Activated CD8-positive, alpha-beta memory T cell treated with anti-CD3 and anti-CD28 coated beads for 36 hours (primary cell): ENCODE measurements around the gene EPB41L3. TPM values are rescaled to one million over a fixed set of nuclear protein-coding genes. Genes with fewer than 3 reads are reported as not detected.
"Not testable (repeated sequence)": the region's sequence is repeated elsewhere in the genome, so short reads cannot be mapped to it uniquely, and the experiment has no call there.

Source experiments
- CTCF ChIA-PET: fragments of 350-600 bp; sonication (Branson Sonifier 250); formaldehyde crosslinking; loops from one replicate; lab custom pipeline; 2021; ENCODE audit warnings: antibody characterized with exemption; lab: Charles Lee
- POLR2A ChIA-PET: fragments of 350-600 bp; sonication (Branson Sonifier 250); formaldehyde crosslinking; loops from one replicate; lab custom pipeline; 2021; ENCODE audit warnings: antibody characterized with exemption; lab: Charles Lee
- total RNA-seq, 2 experiments: library from RNA; stranded (reverse); gene quantifications; one replicate each; pipeline ENCODE4 v1.2.3, GENCODE V29; 2021

EPB41L3 gene
- total RNA-seq, 2 experiments from 2014 or later = not detected

DNA sequence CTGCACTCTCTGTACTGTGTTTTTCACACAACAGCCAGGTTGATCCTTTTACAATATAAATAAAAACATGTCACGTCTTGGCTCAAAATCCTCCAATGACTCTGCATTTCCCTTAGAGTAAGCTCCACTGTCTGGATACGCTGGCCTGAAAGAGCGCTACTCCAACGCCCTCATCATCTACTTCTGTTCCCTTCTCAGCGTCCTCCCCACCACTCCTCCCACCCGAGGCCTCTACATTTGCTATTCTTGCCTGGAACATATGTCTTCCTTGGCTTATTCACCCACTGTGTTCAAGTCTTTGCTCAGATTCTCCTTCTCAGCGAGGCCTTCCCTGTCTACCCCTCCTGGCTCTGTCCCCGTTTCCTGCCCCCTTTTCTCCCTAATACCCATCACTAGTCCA is 37.6 kb downstream of the EPB41L3 start:
- ChIA-PET CTCF (no interaction called here), POLR2A (no interaction called here)

DNA sequence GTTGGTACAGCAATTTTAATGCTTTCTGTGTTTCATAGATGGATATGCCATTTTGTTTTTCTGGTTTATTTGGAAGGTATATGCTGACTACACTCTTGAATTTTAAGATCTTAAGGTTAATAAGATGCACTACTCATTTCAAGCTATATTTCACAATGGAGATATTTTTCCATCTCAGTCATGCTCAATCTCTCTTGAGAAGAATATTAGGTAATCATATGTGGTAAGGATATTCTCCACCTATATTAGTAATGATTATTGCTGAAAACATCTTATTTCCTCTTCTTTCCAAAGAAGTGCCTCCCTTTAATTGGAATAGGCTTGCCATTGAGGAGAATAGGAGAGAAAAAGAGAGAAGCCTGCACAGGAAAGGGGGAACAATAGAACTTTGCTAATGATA is 40.1 kb downstream of the EPB41L3 start:
- POLR2A ChIA-PET = no interaction called here
- CTCF ChIA-PET = no interaction called here

DNA sequence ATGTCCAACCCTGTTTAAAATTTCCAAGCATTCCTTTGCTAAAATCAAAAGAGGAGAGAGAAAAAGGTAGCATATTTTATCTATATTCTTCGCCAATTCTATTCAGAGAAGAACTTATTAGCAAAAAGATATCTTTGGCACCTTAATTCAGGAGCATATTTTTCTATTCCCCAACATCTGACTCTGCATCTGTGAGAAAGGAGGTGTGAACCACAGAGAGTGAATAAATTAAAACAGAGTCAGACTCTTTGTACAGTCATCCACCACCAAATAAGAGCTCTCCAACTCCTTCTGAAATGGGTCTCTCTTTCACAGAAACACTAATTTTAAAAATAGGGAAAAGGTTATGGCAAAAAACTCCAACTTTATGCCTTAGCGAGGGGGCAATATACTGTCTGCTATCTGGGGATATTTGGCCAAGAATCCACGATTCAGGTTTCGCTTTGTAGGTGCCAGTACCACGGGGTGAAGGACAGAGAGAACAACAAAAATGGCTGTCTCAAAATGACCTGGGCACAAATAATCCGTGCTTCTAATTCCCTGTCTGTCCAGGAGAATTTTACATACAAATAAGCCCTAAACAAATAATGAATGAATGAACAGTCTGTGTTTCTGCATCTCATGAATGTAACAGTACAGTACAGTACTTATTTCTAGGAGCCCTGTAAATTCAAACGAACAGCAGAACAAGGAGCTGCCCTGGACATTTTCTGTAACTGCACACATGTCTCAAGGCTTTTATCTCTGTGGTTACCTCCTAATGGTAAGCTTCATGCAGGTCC is 43.4 kb downstream of the EPB41L3 start:
- ChIA-PET POLR2A (no interaction called here), CTCF (no interaction called here)

DNA sequence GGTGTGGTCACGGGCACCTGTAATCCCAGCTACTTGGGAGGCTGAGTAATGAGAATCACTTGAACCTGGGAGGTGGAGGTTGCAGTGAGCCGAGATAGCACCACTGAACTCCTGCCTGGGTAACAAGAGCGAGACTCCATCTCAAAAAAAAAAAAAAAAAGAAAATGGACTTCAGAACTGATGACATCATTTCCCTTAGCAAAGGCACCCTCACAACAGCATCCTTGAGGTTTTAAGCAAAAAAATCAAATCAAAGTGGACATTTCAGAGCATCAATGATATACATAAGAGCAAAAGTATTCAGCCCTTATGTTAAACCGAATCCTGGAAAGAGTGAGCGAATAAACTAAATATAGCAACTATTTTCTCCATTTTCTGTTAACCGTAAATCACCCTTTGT is 45.3 kb downstream of the EPB41L3 start:
- ChIA-PET CTCF (no interaction called here), POLR2A (no interaction called here)

DNA sequence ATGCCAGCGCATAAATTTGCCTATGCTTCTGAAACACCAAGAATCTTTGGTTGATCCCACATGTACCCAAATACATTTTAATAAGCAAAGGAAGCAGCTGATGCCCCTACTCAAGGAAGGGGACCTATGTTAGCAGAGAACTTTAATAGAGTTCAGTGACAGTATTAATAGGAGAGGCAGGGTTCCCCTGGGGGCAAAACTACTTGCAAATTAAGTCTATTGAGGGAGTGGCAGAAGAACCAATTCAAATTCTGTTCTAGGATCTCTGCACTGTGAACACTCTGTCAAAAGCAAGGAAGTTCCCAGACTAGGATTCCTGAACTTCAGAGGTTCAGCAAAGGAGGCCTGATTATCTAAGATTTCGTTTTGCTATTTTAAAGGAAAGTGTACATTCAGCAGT is 47.5 kb downstream of the EPB41L3 start:
- ChIA-PET POLR2A (no interaction called here), CTCF (no interaction called here)

DNA sequence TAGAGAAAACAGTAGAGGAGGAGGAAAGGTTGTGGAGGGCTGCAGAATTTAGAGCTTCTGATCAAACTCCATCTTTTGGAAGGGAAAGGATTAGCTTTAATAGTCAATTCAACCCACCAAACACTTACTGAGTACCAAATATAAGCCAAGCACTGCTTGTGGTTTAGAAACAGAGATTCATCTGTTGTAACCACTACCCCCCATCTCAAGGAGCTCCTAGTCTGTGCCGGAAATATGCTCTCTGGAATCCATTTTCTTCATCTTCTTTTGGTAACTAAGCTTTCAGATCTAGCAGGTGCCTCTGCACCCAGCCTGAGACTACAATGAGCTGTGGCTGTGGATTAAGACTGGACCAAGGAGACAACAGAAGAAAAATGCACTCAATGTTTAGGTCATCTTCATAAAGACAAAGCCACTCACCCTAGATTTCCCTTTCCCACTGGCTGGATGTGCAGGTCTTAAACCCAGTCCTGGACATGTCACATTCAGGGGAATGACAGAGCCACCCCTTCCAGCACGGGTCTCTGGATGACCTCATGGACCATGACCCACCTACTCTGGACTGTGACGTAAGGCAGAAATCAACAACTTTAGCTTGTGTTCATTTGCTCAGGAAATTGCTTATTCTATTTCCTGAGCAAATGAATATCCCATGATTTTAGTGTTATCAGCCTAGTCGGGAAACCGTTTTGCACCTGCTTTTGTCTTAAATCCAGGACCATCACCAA is 52.9 kb downstream of the EPB41L3 start:
- POLR2A ChIA-PET = no interaction called here
- CTCF ChIA-PET = no interaction called here

DNA sequence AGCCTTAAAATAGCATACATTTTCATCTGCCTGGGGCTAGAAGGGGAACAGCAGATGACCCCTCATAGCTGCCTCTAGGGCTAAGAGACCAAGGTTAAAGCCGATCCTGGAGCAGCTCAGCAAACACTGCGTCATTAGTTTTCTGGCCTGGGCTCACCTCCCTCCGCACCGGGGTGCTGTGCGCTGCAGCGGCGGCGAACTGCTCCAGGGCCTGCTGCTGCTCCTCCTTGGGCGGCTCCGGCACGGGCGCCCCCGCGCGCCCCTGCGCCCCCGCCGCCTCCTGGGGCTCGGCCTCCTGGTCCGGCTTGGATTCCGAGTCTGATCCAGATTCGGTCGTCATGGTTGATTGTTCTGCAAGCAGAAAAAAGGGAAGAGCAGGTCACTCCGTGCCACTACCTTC is 55.0 kb downstream of the EPB41L3 start:
- POLR2A ChIA-PET = no interaction called here
- CTCF ChIA-PET = no interaction called here

DNA sequence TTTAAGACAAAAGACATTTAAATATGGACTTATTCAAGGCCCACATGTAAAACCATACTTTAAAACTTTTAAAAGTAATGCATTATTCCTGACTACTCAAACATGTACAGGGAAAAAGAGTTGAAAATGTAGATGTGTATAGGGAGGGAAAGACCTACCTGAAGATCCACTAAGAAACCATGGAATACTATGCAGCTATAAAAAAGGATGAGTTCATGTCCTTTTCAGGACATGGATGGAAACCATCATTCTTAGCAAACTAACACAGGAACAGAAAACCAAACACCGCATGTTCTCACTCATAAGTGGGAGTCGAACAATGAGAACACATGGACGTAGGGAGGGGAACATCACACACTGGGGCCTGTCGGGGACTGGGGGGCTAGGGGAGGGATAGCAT is 55.8 kb downstream of the EPB41L3 start:
- CTCF ChIA-PET, POLR2A ChIA-PET: not testable (repeated sequence)

DNA sequence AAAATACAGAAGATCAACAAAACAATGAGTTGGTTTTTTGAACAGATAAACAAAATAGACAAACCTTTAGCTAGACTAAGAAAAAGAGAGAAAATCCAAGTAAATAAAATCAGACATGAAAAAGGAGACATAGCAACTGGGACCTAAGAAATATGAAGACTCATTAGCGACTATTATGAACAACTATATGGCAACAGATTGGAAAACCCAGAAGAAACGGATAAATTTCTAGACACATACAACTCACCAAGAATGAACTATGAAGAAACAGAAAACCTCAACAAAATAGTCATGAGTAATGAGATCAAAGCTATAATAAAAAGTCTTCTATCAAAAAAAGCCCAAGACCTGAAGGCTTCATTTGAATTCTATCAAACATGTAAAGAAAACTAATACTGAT is 59.3 kb downstream of the EPB41L3 start:
- POLR2A ChIA-PET = no interaction called here
- CTCF ChIA-PET = no interaction called here

DNA sequence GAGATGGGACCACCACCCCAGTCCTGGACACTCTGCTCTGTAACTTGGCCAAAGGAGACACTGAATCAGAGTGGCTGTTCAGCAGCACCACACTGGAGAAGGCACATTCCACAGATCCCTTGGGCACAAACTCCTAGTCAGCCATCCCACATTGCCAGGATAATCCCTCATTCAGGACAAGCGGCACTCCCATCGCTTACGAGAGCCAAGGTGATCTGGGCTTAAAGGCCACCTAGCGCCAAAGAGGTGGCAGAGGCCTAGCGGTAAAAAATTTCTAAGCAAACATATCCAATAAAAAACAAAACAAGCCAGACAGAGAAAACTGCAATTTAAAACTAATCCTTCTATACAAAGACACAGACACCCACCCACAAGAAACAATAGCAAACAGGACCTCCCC is 62.2 kb downstream of the EPB41L3 start:
- CTCF ChIA-PET = no interaction called here
- POLR2A ChIA-PET = no interaction called here

DNA sequence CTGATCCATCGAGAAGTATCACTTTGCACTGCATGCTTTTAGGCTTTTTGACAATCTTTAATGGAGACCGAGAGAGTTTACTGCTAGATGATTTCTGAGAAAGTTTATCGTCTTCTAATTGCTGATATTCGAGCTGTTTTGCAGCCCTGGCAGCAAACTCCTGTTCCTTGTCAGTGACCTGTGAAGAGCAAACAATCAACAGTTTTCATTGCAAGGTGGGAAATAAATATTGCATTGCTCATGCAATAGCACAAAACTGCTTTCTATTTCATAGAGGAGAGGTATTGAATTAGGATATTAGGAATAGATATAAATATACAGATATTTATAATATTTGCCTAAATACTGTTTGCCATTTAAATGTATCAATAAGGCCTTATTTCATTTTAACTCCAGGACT is 65.5 kb downstream of the EPB41L3 start:
- CTCF ChIA-PET = no interaction called here
- POLR2A ChIA-PET = no interaction called here

DNA sequence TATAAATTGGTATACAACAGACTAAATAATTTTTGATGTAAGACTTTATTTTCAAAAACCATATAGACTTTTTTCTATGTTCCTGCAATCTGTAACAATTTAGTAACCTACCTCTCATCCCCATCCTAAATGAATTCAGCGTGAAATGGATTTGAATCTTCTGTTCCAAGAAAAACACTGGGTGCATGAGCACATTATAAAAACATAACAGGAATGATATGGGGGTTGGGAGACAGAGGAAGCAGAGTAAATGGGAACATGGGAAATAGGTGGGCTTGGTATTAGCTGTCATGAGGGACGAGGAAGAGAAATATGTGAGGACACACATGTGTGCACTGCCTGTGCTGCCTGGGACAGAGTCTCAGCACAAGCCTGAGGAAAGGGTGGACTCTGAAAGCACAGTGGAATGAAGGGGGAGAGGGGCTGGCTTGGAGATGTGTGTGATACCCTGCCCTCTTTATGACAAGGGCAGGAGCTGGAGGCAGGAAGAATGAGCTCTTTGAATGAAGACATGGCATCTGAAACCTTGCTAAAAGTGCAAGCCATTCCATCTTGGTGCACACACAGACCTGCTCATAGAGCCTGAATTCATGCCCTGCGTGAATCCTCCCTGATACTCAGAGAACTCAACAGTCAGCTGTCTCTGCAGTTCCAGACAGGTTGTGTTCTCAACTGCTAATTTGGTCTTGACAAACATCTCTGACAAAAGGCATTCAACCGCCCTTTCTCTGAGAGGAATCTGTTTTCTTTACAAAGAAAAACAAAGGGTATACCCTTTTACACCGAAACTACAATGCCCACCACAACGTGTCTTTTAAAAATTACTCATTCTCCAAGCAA is 66.6 kb downstream of the EPB41L3 start:
- POLR2A ChIA-PET = no interaction called here
- CTCF ChIA-PET = no interaction called here

DNA sequence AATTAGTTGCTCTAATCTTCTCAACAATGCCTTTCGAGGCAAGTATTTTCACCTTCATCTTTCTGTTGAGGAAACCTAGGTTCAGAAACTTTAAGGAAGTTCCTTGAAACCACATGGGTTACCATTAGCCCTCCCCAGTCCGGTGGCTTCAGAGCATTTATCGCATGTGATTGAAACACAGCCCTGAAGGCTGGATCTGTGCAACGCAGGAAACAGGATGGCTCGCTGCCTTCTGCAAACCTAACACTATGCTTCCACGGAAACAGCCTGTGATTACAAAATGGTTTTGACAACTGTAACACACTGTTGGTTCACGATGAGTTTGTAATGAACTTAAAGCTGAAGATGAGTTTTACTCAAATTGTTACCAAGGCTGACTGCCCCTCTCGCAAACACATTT is 68.5 kb downstream of the EPB41L3 start:
- POLR2A ChIA-PET = no interaction called here
- CTCF ChIA-PET = no interaction called here

DNA sequence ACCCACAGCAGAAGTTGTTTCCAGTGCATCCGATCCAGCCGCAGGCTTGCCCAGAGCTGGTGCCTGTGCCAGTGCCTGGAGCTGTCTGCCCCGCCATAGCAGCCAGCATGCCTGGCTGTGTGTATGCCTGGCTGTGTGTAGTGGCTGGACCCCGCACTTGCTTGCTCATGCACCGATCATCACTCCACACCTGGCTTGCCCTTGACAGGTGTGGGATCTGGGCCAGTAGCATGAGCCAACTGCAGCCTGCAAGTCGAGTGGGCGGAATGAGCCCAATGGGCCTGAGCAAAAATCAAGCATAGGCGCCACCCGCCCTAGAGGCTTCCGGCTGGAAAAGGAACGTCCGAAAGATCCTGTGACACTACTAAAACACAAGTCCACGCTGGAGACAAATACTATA is 74.5 kb downstream of the EPB41L3 start:
- ChIA-PET CTCF (no interaction called here), POLR2A (no interaction called here)

DNA sequence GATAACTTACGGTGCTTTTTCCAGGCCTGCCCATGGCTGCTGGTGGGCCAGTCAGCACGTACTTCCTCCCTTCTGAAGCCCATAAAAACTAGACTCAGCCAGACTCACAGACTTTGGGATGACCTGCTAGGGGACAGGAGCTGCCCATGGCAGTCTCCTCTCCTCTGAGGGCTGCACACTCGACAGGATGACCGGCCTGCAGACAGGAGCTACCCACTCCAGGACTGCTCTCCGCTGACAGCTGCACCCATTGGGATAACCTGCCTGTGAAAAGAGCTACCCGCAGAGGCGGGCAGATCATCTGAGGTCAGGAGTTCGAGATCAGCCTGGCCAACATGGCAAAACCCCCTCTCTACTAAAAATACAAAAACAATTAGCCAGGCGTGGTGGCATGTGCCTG is 75.4 kb downstream of the EPB41L3 start:
- CTCF ChIA-PET = no interaction called here

DNA sequence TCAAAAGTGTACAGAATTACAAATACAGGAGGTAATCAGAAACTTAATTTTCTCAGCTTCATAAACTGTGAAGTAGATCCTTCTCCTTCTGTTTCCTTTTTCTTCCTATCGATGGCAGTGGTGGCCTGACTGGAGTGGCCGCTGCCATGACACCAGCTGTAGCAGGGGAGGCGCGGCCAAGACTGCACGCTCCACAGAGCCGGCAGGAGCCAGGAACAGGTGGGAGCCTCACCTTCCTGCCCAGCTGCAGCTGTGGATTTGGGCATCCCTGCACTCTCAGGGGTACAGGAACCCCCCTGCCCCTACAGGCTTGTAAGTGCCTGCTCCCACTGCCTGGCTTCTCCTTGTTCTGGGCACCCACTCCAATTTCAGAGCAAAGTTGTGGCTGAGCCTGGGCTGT is 76.1 kb downstream of the EPB41L3 start:
- POLR2A ChIA-PET = no interaction called here
- CTCF ChIA-PET = no interaction called here

More for the DNA sequence above, 75.4 kb downstream of the EPB41L3 start:
- POLR2A ChIA-PET = no interaction called here

DNA sequence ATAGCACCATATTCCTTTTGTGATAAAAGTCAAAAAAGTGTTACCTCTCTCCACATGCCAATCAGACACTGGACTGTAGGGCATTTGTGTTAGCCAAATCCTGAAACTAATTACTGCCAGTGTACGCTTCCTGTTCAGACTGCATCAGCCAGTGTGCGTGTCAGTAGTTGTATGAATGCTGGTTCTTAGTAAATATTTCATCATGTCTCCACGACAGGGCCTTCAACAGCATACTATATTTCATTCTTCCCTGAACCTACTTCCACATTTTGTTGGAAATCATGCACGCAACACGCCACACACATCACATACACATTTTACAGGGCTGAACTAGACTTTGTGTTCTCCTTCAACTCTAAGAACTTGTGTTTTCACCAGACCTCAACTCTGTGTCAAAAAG is 77.5 kb downstream of the EPB41L3 start:
- CTCF ChIA-PET = no interaction called here

DNA sequence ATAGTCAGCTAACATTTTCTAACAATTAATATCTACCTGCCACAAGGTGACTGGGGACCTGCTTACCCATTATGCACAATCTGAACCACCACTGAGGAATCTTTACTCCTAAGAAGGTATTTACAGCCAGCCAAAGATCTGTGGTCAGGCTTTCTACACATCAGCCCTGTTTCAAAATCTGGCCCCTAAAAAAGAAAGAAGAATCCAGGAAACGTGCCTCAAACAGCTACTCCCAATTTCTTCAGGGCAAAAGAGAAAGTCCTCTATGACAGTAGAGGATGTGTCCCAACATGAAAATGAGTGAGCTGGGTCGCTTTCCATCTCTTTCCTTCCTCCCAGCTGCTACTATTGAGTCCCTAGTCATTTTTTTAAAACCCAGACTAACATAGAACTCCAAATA is 79.5 kb downstream of the EPB41L3 start:
- CTCF ChIA-PET = interaction anchor here (0.6 kb wide), 1 partner anchor 372 kb away, joined by 3 read pairs; no protein-coding TSS in a partner anchor
- POLR2A ChIA-PET = no interaction called here

More for the DNA sequence above, 77.5 kb downstream of the EPB41L3 start:
- POLR2A ChIA-PET = no interaction called here

DNA sequence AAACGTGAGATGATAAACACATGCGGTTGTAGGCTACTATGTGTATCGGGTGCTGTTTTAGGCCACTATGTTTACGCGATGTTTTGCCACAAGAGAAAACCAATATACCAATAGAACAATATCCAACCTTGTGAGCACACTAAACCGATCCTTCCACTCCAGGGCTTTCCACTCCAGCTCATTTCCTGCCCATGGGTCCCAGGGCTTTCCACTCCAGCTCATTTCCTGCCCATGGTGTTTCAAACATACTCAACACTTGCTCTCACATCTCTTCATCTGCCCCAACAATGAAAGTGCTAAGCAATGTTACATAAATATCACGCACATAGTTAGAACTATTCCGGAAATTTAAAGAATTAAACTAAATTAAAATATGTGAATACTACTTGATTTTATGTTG is 80.0 kb downstream of the EPB41L3 start:
- POLR2A ChIA-PET = no interaction called here
- CTCF ChIA-PET = interaction anchor here (0.6 kb wide), 1 partner anchor 371 kb away, joined by 3 read pairs; no protein-coding TSS in a partner anchor

DNA sequence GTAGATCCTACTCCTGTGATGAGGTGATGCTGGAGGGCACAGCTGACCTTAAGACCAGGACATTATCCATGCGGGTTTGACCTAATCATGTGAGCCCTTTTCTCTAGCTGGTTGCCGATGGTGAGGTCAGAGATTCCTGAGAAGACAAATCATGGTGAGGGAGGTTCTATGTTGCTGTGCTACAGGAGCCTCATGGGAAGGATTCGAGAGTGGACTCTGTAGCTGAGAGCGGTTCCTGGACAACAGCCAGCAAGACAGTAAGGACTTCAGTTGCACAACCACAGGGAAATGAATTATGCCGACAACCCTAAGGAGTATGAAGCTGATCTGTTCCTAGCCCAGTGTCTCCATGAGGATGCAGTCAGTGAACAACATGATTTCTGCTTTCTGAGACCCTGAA is 80.4 kb downstream of the EPB41L3 start:
- ChIA-PET POLR2A (no interaction called here), CTCF (no interaction called here)
